Sigmoid colon (tissue), 7 donors: ENCODE measurements around the gene TSPAN14. TPM values are rescaled to one million over a fixed set of nuclear protein-coding genes. Genes with fewer than 3 reads are reported as not detected.

ENCODE experiments used
- DNase-seq: peaks from one replicate; pipeline ENCODE4 v3.0.0-alpha.2; 2019
- H3K27ac ChIP-seq, 4 donors: fragments of 200-600 bp; sonication (generic); one replicate each; pipeline ENCODE4 v1.5.1; 2016 to 2019; ENCODE audit warnings: mild to moderate bottlenecking in 1 of 4
- H3K27me3 ChIP-seq, 3 donors: fragments of 200-600 bp; sonication (generic); one replicate each; pipeline ENCODE4 v1.5.1; 2019; ENCODE audit warnings: mild to moderate bottlenecking in 1 of 3
- H3K36me3 ChIP-seq, 4 donors: fragments of 200-600 bp; sonication (generic); one replicate each; pipeline ENCODE4 v1.5.1; 2016 to 2019
- H3K4me1 ChIP-seq, 4 donors: fragments of 200-600 bp; sonication (generic); one replicate each; pipeline ENCODE4 v1.5.1; 2017 to 2019
- H3K4me3 ChIP-seq, 4 donors: fragments of 200-600 bp; sonication (generic); one replicate each; pipeline ENCODE4 v1.5.1; 2017 to 2019; ENCODE audit warnings: mild to moderate bottlenecking in 2 of 4, moderate library complexity in 1 of 4
- H3K9me3 ChIP-seq, 4 donors: fragments of 200-600 bp in 3 of 4; sonication (generic) in 3 of 4; one replicate each; pipeline versions ENCODE4 v1.5.1 to v1.6.1; 2013 to 2019
- CTCF ChIP-seq, 4 experiments: fragments of 450-650 bp in 3 of 4; fragments of 200-600 bp in 1 of 4; IDR thresholded peaks; one replicate each; pipeline ENCODE4 v1.5.1; 2016 to 2019; ENCODE audit warnings: antibody characterized with exemption in 4 of 4, mild to moderate bottlenecking in 3 of 4, moderate library complexity in 2 of 4
- EP300 ChIP-seq, 4 donors: sonication (generic); formaldehyde crosslinking; IDR thresholded peaks; one replicate each; pipeline ENCODE4 v1.6.1; 2017; ENCODE audit warnings: antibody characterized with exemption in 4 of 4
- POLR2A ChIP-seq, 2 donors: fragments of 450-650 bp; IDR thresholded peaks; one replicate each; pipeline ENCODE4 v1.6.1; 2016; ENCODE audit warnings: antibody characterized with exemption in 2 of 2, mild to moderate bottlenecking in 2 of 2, moderate library complexity in 2 of 2
- POLR2AphosphoS5 ChIP-seq, 4 donors: sonication (generic); formaldehyde crosslinking; IDR thresholded peaks; one replicate each; pipeline ENCODE4 v1.6.1; 2017; ENCODE audit warnings: antibody characterized with exemption in 4 of 4
- WGBS, 2 donors: extraction: QIAGEN DNeasy Blood & Tissue Kit; methylation state at CpG; one replicate each; pipeline ENCODE4 v1.1.7; 2013; 5-methylcytosine and 5-hydroxymethylcytosine counted together
- intact Hi-C: fragments of 100-400 bp; cut with DNase I; formaldehyde crosslinking; loops from one replicate; pipeline ENCODE4 v1.15.1; 2023
- polyA plus RNA-seq, 3 donors: library from polyadenylated mRNA; stranded (reverse); fragments of 200-250 nt; gene quantifications; one replicate each; pipeline ENCODE4 v1.2.3, GENCODE V29; 2013
- total RNA-seq, 4 donors: library from RNA; depleted of rRNA; stranded (reverse); fragments of >200 nt; gene quantifications; one replicate each; pipeline ENCODE4 v1.1.0, GENCODE V29; 2016
- donor health status: healthy with polysubstance abuse.
- donor health status: Bipolar disorder and iron deficiency.
- donor health status: healthy.

The TSPAN14 gene
- total and polyA plus RNA-seq, 7 donors, result 12.0 to 67.3 (median 23.5) TPM

- Histone ChIP-seq H3K9me3 (no peaks in the 10 kb centered on the region), H3K27me3 (no peaks in the 10 kb centered on the region), H3K4me1 (no peaks in the 10 kb centered on the region), H3K27ac (no peak overlapping the region), H3K4me3 (no peak overlapping the region), H3K36me3 (peaks cover 0 to 79% (median 16%) of the 10 kb centered on the region in 4 donors)
- intact Hi-C loops, result no loop called here
- 16 to 56% methylated on average over 9 of the region's 9 CpGs for WGBS, 2 donors
- DNase-seq, result no peak
- TF ChIP-seq EP300 (IDR thresholded peaks at IDR 0.05) (no peak), POLR2A (IDR thresholded peaks at IDR 0.05) (no peak), CTCF (IDR thresholded peaks at IDR 0.05) (no peak), POLR2AphosphoS5 (IDR thresholded peaks at IDR 0.05) (no peak)
Measured at GRCh38 chr10:80429521-80429973, 24.6 kb upstream of the TSPAN14 start.

- no peaks in the 10 kb centered on the region for H3K4me1 ChIP-seq
- DNase-seq, result no peak
- intact Hi-C loops, result no loop called here
- TF ChIP-seq POLR2AphosphoS5 (IDR thresholded peaks at IDR 0.05) (no peak), EP300 (IDR thresholded peaks at IDR 0.05) (no peak), CTCF (IDR thresholded peaks at IDR 0.05) (no peak), POLR2A (IDR thresholded peaks at IDR 0.05) (no peak)
- H3K36me3 ChIP-seq, result peaks cover 0 to 43% (median 6%) of the 10 kb centered on the region in 4 donors
- 81 to 87% methylated on average over 3 of the region's 3 CpGs for WGBS, 2 donors
- no peaks in the 10 kb centered on the region for H3K27me3 ChIP-seq
- no peak overlapping the region for H3K4me3 ChIP-seq
- no peaks in the 10 kb centered on the region for H3K9me3 ChIP-seq
- no peak overlapping the region for H3K27ac ChIP-seq
Measured at GRCh38 chr10:80433134-80433533, 21.0 kb upstream of the TSPAN14 start.

- Histone ChIP-seq H3K27ac (no peak overlapping the region), H3K27me3 (no peaks in the 10 kb centered on the region), H3K36me3 (peaks cover 0 to 19% (median 4%) of the 10 kb centered on the region in 4 donors), H3K4me1 (no peaks in the 10 kb centered on the region), H3K4me3 (no peak overlapping the region), H3K9me3 (no peaks in the 10 kb centered on the region)
- no peak for TF ChIP-seq POLR2A (IDR thresholded peaks at IDR 0.05)
- TF ChIP-seq CTCF (IDR thresholded peaks at IDR 0.05), result no peak
- TF ChIP-seq EP300 (IDR thresholded peaks at IDR 0.05), result no peak
- TF ChIP-seq POLR2AphosphoS5 (IDR thresholded peaks at IDR 0.05), result no peak
- DNase-seq, result no peak
- 63 to 80% methylated on average over 6 of the region's 6 CpGs for WGBS, 2 donors
- intact Hi-C loops, result no loop called here
Measured at GRCh38 chr10:80436446-80437098, 17.5 kb upstream of the TSPAN14 start.

- H3K4me1 ChIP-seq, result no peaks in the 10 kb centered on the region
- no peak for TF ChIP-seq POLR2AphosphoS5 (IDR thresholded peaks at IDR 0.05)
- TF ChIP-seq EP300 (IDR thresholded peaks at IDR 0.05), result no peak
- TF ChIP-seq CTCF (IDR thresholded peaks at IDR 0.05), result no peak
- no peak for TF ChIP-seq POLR2A (IDR thresholded peaks at IDR 0.05)
- no peak overlapping the region for H3K27ac ChIP-seq
- intact Hi-C loops, result no loop called here
- H3K27me3 ChIP-seq, result no peaks in the 10 kb centered on the region
- no peak for DNase-seq
- 68 to 79% methylated on average over 2 of the region's 2 CpGs for WGBS, 2 donors
- H3K9me3 ChIP-seq, result no peaks in the 10 kb centered on the region
- H3K36me3 ChIP-seq, result peaks cover 0 to 13% (median under 1%) of the 10 kb centered on the region in 4 donors
- H3K4me3 ChIP-seq, result no peak overlapping the region
Measured at GRCh38 chr10:80437227-80437626, 16.9 kb upstream of the TSPAN14 start.

- Histone ChIP-seq H3K9me3 (no peaks in the 10 kb centered on the region), H3K27ac (no peak overlapping the region), H3K4me1 (peaks cover 0 to 9% (median 0%) of the 10 kb centered on the region in 4 donors), H3K4me3 (no peak overlapping the region), H3K27me3 (no peaks in the 10 kb centered on the region), H3K36me3 (no peaks in the 10 kb centered on the region)
- intact Hi-C loops, result no loop called here
- TF ChIP-seq CTCF (IDR thresholded peaks at IDR 0.05) (no peak), POLR2AphosphoS5 (IDR thresholded peaks at IDR 0.05) (no peak)
- 92 to 94% methylated on average over 8 of the region's 8 CpGs for WGBS, 2 donors
- no peak for DNase-seq
Measured at GRCh38 chr10:80441831-80442230, 12.3 kb upstream of the TSPAN14 start.
